Measurements from ENCODE around the gene SPEF2. TPM values are rescaled to one million over a fixed set of nuclear protein-coding genes. Genes with fewer than 3 reads are reported as not detected.

The SPEF2 gene
- total RNA-seq, 1 experiment from 2014 or later = 0.87 TPM

GRCh38 chr5:35777358-35778087, 159.9 kb downstream of the SPEF2 start:
- no TSS peak for BruUV-seq (replicated peaks)
- H3K9me3 ChIP-seq (ENCODE audit: control insufficient read depth, insufficient read depth, low read depth, low read length) = no peaks in the 10 kb centered on the region
- ATAC-seq = 0 out of 2 replicates have a peak, but pooled peaks have one; percentile 53

GRCh38 chr5:35778259-35778769, 160.7 kb downstream of the SPEF2 start:
- H3K4me1 ChIP-seq (ENCODE audit: control insufficient read depth, insufficient read depth, low read length) = no peaks in the 10 kb centered on the region
- no TSS peak for BruUV-seq (replicated peaks)
- no peaks in the 10 kb centered on the region for H3K36me3 ChIP-seq (ENCODE audit: control insufficient read depth, insufficient read depth, low read length)
- CTCF ChIA-PET = no interaction called here
- intact Hi-C loops (cut with micrococcal nuclease; ENCODE audit: unreplicated experiment) (no loop called here), in situ Hi-C loops (cut with HindIII; ENCODE audit: low pct_unique_long_range_greater_than_20kb, low sequenced_read_pairs) (no loop called here)
- no peaks in the 10 kb centered on the region for H3K9me3 ChIP-seq (ENCODE audit: control insufficient read depth, insufficient read depth, low read depth, low read length)
- TF ChIP-seq POLR2AphosphoS5 (IDR thresholded peaks at IDR 0.05; ENCODE audit: low read depth, low read length) (no peak), TCF7L2 (IDR thresholded peaks at IDR 0.05; ENCODE audit: low read depth, low read length) (no peak), SIN3A (IDR thresholded peaks at IDR 0.05; ENCODE audit: borderline replicate concordance, insufficient read depth, low read depth, low read length) (no peak)
- TF ChIP-seq, protein P1, sequence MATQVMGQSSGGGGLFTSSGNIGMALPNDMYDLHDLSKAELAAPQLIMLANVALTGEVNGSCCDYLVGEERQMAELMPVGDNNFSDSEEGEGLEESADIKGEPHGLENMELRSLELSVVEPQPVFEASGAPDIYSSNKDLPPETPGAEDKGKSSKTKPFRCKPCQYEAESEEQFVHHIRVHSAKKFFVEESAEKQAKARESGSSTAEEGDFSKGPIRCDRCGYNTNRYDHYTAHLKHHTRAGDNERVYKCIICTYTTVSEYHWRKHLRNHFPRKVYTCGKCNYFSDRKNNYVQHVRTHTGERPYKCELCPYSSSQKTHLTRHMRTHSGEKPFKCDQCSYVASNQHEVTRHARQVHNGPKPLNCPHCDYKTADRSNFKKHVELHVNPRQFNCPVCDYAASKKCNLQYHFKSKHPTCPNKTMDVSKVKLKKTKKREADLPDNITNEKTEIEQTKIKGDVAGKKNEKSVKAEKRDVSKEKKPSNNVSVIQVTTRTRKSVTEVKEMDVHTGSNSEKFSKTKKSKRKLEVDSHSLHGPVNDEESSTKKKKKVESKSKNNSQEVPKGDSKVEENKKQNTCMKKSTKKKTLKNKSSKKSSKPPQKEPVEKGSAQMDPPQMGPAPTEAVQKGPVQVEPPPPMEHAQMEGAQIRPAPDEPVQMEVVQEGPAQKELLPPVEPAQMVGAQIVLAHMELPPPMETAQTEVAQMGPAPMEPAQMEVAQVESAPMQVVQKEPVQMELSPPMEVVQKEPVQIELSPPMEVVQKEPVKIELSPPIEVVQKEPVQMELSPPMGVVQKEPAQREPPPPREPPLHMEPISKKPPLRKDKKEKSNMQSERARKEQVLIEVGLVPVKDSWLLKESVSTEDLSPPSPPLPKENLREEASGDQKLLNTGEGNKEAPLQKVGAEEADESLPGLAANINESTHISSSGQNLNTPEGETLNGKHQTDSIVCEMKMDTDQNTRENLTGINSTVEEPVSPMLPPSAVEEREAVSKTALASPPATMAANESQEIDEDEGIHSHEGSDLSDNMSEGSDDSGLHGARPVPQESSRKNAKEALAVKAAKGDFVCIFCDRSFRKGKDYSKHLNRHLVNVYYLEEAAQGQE (IDR thresholded peaks at IDR 0.05; ENCODE audit: insufficient read depth in 1 of 2, low read depth in 2 of 2, low read length in 1 of 2) = no peak
- TF ChIP-seq, protein P2, sequence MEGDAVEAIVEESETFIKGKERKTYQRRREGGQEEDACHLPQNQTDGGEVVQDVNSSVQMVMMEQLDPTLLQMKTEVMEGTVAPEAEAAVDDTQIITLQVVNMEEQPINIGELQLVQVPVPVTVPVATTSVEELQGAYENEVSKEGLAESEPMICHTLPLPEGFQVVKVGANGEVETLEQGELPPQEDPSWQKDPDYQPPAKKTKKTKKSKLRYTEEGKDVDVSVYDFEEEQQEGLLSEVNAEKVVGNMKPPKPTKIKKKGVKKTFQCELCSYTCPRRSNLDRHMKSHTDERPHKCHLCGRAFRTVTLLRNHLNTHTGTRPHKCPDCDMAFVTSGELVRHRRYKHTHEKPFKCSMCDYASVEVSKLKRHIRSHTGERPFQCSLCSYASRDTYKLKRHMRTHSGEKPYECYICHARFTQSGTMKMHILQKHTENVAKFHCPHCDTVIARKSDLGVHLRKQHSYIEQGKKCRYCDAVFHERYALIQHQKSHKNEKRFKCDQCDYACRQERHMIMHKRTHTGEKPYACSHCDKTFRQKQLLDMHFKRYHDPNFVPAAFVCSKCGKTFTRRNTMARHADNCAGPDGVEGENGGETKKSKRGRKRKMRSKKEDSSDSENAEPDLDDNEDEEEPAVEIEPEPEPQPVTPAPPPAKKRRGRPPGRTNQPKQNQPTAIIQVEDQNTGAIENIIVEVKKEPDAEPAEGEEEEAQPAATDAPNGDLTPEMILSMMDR (IDR thresholded peaks at IDR 0.05) = no peak
- no peak overlapping the region for H3K4me3 ChIP-seq (ENCODE audit: low read depth in 2 of 2, low read length in 2 of 2)
- DNase-seq (ENCODE audit: low read depth, low spot score) (no peak), ATAC-seq (no peak)
- no peaks in the 10 kb centered on the region for H3K27me3 ChIP-seq (ENCODE audit: control insufficient read depth, insufficient read depth, low read length)
- H3K27ac ChIP-seq (ENCODE audit: low read length) = no peak overlapping the region
- POLR2A ChIA-PET = no interaction called here

More at GRCh38 chr5:35777358-35778087, 159.9 kb downstream of the SPEF2 start:
- TF ChIP-seq POLR2AphosphoS5 (IDR thresholded peaks at IDR 0.05; ENCODE audit: low read depth, low read length) (no peak), TCF7L2 (IDR thresholded peaks at IDR 0.05; ENCODE audit: low read depth, low read length) (no peak)
- TF ChIP-seq, protein P1 (IDR thresholded peaks at IDR 0.05; ENCODE audit: insufficient read depth in 1 of 2, low read depth in 2 of 2, low read length in 1 of 2) = no peak
- TF ChIP-seq, protein P2 (IDR thresholded peaks at IDR 0.05) = peak; percentile 63
- intact Hi-C loops (cut with micrococcal nuclease; ENCODE audit: unreplicated experiment) (loop anchor here (1.0 kb wide), 1 partner anchor 149 kb away; no protein-coding TSS in a partner anchor), in situ Hi-C loops (cut with HindIII; ENCODE audit: low pct_unique_long_range_greater_than_20kb, low sequenced_read_pairs) (no loop called here)
- Histone ChIP-seq H3K4me3 (ENCODE audit: low read depth in 2 of 2, low read length in 2 of 2) (no peak overlapping the region), H3K4me1 (ENCODE audit: control insufficient read depth, insufficient read depth, low read length) (no peaks in the 10 kb centered on the region), H3K36me3 (ENCODE audit: control insufficient read depth, insufficient read depth, low read length) (no peaks in the 10 kb centered on the region), H3K27ac (ENCODE audit: low read length) (no peak overlapping the region), H3K27me3 (ENCODE audit: control insufficient read depth, insufficient read depth, low read length) (no peaks in the 10 kb centered on the region)
- ChIA-PET POLR2A (no interaction called here), CTCF (interaction anchor here (0.6 kb wide), 2 partner anchors 325 to 868 kb away, joined by 3 read pairs; no protein-coding TSS in a partner anchor)
- peak; percentile 8 for DNase-seq (ENCODE audit: low read depth, low spot score)
